Measurements from ENCODE around the gene OPTN. TPM values are rescaled to one million over a fixed set of nuclear protein-coding genes. Genes with fewer than 3 reads are reported as not detected.

OPTN gene
- total RNA-seq, 1 donor from 2014 or later: 46.0 TPM

- DNase-seq: no peak
Observed at GRCh38 chr10:13184276-13184675, 84.3 kb downstream of the OPTN start.

DNA sequence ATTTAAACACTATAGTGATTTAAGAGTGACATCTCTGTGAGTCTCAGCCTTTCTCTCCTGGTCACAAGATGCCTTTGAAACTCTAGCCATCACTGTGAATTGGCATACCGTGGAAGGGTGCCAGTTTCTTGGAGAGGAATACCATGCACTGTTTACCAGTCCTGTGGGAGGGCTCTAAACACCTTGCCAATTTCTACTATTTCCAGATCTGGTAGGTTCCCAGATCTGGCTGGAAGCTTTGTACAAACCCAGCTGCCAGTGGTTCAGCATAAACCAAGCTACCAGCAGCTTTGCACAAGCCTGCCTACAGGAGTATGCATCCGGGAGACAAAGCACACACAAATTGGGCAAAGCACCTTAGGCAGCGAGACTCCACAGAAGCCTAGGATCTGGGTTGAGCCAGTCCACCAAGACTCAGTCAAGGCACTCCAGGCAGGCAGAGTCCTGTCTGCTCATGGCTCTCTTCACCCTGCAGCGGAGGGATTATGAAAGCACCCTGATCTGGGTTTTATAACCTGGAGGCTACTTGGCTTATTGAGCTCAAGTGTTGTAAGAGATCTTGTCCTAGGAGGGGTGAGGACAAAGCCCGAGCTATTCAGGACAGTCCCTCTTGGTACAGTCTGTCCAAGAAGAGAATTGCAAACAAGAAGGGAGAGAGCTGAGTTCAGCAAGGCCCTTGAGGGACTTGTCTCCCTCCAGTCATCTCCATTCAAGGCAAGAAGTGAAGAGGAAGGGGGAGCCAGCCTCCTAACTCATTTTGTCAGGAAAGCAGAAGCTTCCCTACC is 85.0 kb downstream of the OPTN start:
- no peak for DNase-seq

GRCh38 chr10:13187135-13187534 is 87.2 kb downstream of the OPTN start:
- no peak for DNase-seq

Small RNAs within 50 kb of the gene (small RNA-seq; reads per million reads assigned to genes)
- not detected for gene SNRPGP5 (ENCODE audit: low replicate concordance)

Other genes starting within 250 kb of the OPTN start
- 36.3 TPM for gene CCDC3, start 98.5 kb upstream of the OPTN start, total RNA-seq
- 5.8 TPM for gene MCM10, start 61.4 kb downstream of the OPTN start, total RNA-seq
- gene UCMA, start 134.2 kb downstream of the OPTN start, total RNA-seq: not detected
- gene PHYH, start 199.9 kb downstream of the OPTN start, total RNA-seq: 21.6 TPM
- gene SEPHS1, start 248.1 kb downstream of the OPTN start, total RNA-seq: 38.3 TPM